H1 (cell line): ENCODE results near the gene FOXO6. TPM values are rescaled to one million over a fixed set of nuclear protein-coding genes. Genes with fewer than 3 reads are reported as not detected.

Experiments
- BACH1 ChIP-seq: IDR thresholded peaks from 2 replicates; pipeline ENCODE4 v1.6.1; 2012; ENCODE audit warnings: low read length, improper control_type of control experiment
- CHD2 ChIP-seq: IDR thresholded peaks from 2 replicates; pipeline ENCODE4 v1.6.1; 2012; ENCODE audit warnings: low read length, improper control_type of control experiment
- RXRA ChIP-seq: IDR thresholded peaks from 2 replicates; pipeline ENCODE4 v1.6.1; 2011; ENCODE audit warnings: low read depth, mild to moderate bottlenecking, low read length, moderate library complexity; ENCODE audit not compliant: insufficient read depth
- SUZ12 ChIP-seq: fragments of 200-600 bp; sonication (generic); IDR thresholded peaks from 2 replicates; pipeline ENCODE4 v1.6.1; 2012; ENCODE audit warnings: mild to moderate bottlenecking, inconsistent platforms, low read length, moderate library complexity, mixed read lengths
- polyA plus RNA-seq, 7 experiments: library from polyadenylated mRNA; depleted of rRNA in 3 of 7; stranded (reverse) in 5 of 7; unstranded in 2 of 7; fragments of >200 nt in 5 of 7; fragments of 200-250 nt in 2 of 7; gene quantifications; 1 replicate in 5 of 7; 2 replicates in 1 of 7; 4 replicates in 1 of 7; pipeline versions ENCODE4 v1.2.1 to v1.2.3, GENCODE V29; 2011 to 2013; ENCODE audit warnings: missing spikeins in 2 of 7, mixed read lengths in 2 of 7
- total RNA-seq: library from RNA; stranded (reverse); fragmentation: NEBNext Ultra II Directional; extraction: Animal tissue kit (Norgen Biotek cat#: 25700); gene quantifications from 2 replicates; pipeline ENCODE4 v1.2.1, GENCODE V29; 2021
- TF ChIP-seq, protein P1 (sequence below), 3 experiments: IDR thresholded peaks; 1 replicate in 2 of 3; 2 replicates in 1 of 3; pipeline versions ENCODE4 v1.5.1 to v1.6.1; 2011; ENCODE audit warnings: low read length in 3 of 3, mild to moderate bottlenecking in 3 of 3, inconsistent platforms in 2 of 3, low read depth in 1 of 3, moderate library complexity in 1 of 3; ENCODE audit not compliant: insufficient read depth in 1 of 3; ENCODE audit errors: control extremely low read depth in 1 of 3

The FOXO6 gene
- total and polyA plus RNA-seq, 2 of the 8 experiments (the other 6 are each of a cell fraction or from before 2014, with no cell fraction given): 0.59 to 3.0 TPM

DNA sequence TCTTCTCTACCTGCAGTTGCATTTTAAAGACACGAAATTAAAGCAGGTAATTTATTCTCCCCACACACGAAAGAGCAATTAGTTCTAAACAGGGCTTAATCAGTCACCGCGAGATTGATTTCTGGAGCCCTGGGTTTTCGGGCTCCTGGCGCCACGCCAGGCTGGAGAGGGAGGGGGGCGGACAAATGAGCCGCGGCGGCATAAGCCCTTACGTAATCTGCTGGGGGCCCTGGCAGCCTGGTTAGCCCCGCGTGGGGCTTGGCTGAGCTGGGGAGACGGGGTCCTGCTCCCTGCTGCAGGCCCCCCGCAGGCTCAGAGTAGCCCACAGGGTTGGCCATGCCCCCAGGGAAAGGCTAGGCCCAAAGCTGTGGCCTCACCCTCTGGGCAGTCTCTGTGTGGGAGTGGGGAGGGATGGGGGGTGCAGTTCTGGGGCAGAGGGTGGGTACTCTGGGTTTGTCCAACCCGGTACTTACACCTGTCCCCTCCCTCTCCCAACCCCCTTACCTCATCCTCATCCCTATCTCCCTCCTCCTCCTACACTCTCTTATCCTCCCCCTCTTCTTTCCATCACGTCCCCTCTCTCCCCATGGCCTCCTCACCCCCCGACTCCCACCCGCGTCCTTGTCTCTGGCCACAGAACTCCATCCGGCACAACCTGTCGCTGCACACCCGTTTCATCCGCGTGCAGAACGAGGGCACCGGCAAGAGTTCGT lies 19.9 kb downstream of the FOXO6 start (continued):
- TF ChIP-seq, protein P1, sequence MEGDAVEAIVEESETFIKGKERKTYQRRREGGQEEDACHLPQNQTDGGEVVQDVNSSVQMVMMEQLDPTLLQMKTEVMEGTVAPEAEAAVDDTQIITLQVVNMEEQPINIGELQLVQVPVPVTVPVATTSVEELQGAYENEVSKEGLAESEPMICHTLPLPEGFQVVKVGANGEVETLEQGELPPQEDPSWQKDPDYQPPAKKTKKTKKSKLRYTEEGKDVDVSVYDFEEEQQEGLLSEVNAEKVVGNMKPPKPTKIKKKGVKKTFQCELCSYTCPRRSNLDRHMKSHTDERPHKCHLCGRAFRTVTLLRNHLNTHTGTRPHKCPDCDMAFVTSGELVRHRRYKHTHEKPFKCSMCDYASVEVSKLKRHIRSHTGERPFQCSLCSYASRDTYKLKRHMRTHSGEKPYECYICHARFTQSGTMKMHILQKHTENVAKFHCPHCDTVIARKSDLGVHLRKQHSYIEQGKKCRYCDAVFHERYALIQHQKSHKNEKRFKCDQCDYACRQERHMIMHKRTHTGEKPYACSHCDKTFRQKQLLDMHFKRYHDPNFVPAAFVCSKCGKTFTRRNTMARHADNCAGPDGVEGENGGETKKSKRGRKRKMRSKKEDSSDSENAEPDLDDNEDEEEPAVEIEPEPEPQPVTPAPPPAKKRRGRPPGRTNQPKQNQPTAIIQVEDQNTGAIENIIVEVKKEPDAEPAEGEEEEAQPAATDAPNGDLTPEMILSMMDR (IDR thresholded peaks at IDR 0.05; ENCODE audit: control extremely low read depth in 1 of 3, insufficient read depth in 1 of 3, low read depth in 1 of 3, low read length in 3 of 3): no peak
- TF ChIP-seq RXRA (no peak), BACH1 (no peak), SUZ12 (no peak), CHD2 (no peak)
- TF ChIP-seq, all 59 proteins: peak for 0
